GM18867 (cell line): Measurements from ENCODE around the gene SMIM28.

Experiments used
- ATAC-seq: cut with Tn5 transposase; IDR thresholded peaks from one replicate; pipeline ENCODE4 v1.9.1; 2021; ENCODE audit warnings: mild to moderate bottlenecking, moderate library complexity; ENCODE audit not compliant: unreplicated experiment

The SMIM28 gene

DNA sequence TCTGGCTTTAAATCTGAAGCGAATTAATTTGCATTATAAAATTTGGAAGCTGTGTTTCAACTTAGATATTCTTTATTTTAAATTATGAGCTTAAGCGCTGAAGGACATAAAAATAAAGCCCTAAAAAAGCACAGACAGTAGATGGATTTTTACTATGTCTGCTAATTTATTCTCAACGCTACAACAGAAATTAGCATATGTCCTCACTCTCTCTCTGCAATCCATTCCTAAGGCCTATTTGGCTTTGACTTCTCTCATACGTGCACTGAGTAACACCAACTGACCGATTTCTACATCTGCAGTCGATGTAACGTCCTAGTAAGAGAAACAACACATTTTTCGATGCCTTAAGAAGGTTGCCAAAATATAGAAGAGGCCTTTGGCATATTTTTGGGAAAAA, 50.0 kb downstream of the SMIM28 start:
- no peak for ATAC-seq

DNA sequence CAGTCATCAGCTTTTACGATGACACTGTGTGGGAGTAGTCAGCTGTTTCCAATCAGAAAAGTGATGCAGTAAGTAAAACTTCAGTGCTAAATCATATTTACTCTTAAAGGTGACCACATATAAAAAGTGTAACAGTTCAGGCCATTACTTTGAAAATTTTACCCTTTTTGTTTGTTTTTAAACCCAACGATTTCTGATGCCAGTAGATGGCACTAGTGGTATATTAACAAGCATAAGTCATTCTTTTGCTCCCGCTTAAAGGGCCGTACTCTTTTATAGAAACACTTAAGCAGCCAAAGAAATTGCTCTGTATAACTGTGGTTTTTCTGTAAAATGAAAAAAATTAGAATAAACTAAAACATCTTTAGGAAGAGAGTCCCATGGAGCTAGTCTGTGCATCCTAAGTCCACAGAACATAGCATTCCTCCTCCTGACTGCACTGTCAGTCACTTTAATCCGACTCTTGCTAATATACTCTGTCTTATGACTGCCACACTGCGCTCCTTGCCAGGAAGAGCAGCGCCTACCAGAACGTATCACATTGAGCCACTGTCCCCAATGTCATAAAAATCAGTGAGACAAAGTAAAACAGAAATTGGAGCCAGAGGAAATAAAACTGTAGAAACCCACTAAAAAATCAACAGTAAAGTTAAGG, 51.4 kb downstream of the SMIM28 start:
- ATAC-seq, result peak; percentile 48

DNA sequence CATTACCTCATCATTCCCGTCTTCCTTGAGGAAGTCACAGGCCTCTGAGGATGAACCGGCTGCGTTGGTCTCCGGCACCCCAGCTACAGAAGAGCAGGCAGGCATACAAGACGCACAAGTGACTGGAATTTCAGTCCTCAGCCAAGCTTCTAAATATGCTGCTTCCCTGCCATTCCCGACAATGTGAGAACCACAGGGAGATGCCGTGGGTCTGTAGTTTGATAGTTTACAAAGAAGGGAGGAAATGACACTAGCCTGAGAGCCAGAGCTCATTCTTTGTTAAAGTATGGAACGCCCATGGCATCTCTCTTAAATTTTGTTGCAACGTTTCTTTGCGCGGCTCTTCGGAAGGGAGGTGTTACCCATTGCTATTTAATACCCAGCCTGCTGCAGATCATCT, 52.1 kb downstream of the SMIM28 start:
- no peak for ATAC-seq

DNA sequence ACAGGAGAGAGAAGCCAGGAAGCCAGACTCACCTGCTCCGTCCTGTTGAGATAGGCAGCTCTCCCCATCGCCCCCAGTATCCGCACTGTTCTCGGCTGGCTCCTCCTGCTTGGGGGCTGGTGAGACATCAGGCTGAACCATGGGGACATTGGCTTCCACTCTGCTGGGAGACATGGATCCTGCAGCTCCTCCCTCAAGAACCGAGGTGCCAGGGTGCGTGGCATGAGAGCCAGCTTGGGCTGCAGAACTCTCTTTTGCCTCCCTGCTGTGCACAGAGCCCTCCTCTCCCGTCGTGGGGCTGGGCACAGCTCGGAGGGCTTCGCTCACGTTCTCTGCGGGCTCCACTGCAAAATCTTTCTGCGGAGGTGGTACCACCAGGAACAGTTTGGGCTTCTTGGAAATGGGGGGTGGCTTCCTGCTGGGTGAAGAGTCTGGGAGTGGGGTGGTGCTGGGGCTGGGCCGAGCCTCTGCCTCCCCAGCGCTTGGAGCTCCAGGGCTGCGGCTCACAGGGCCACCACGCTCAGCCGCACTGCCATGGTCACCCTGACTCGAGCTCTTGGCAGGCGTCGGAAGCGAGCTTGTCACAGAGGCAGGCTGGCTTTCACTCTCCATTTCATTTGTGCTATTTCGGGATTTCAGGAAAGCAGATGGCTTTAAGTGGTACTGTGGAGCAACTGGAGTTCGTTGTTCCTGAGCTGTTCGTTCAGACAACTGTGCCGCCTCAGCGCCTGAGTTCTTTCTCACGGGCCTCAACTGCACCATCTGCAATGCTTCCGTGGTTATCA, 52.8 kb downstream of the SMIM28 start:
- no peak for ATAC-seq

DNA sequence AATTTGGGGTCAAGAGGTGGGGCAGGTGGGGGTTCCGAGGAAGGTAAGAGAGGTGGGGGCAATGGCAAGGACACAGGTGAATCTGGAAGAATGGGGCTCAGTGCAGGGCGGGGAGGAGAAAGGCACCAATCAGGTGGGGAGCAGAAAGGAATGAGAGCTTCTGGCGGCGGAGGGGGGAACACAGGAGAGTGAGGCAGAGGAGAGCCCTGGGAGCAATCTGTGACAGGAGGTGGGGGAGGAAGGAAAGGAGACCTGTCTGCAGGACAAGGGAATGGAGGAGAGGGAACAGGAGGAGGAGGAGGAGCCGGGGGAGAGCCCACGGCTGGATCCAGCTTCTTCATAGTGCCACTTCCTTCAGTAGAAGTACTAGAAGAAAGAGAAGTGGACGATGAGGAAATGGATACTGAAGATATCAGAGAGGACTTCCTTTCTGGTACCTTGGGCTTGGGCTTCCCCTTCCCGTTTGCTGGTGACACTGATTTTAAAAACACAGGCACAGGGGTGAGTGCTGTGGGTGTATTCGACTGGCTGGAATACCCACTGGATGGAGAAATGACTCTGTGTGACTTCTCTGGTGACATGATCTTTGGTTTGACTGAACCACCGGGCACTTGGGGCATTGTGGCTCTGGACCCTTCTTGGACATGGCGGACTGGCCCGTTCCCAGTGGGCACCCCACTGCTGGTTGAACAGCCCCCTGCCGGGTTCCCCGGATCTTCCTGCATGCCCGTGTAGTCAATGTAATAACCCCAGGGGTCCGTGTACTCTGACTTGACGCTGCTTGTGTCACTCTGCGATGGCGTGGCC, 53.8 kb downstream of the SMIM28 start:
- ATAC-seq, result no peak

DNA sequence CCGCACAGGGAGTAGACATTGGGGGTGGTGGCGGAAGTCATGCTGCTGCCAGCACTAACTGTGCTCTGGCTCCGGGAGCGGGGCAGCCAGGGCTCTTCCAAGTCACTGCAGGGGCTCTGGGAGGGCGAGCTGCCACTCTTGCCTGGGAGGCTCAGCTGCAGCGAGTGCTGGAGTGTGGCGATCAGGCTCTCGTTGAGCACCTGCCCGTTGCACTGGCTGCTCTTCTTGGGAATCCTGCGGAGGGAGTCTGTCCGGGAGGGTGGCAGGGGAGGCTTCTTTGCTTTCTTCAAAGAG, 54.3 kb downstream of the SMIM28 start:
- no peak for ATAC-seq
